Measurements from ENCODE around the gene NYNRIN.

NYNRIN gene

GRCh38 chr14:24411443-24412389 lies 12.9 kb downstream of the NYNRIN start:
- no peak for DNase-seq (ENCODE audit: insufficient read length, low spot score)
- FAIRE-seq, result no peak

- FAIRE-seq (no peak), DNase-seq (ENCODE audit: insufficient read length, low spot score) (no peak)
Observed at GRCh38 chr14:24414077-24414476, 15.3 kb downstream of the NYNRIN start.

- DNase-seq (ENCODE audit: insufficient read length, low spot score) (no peak), FAIRE-seq (no peak)
Observed at GRCh38 chr14:24414732-24415420, 16.1 kb downstream of the NYNRIN start.

- no peak for DNase-seq (ENCODE audit: insufficient read length, low spot score)
- FAIRE-seq, result no peak
Observed at GRCh38 chr14:24415421-24416253, 16.8 kb downstream of the NYNRIN start.

GRCh38 chr14:24416254-24416931 lies 17.6 kb downstream of the NYNRIN start:
- FAIRE-seq (no peak), DNase-seq (ENCODE audit: insufficient read length, low spot score) (no peak)

- no peak for FAIRE-seq
- DNase-seq (ENCODE audit: insufficient read length, low spot score), result no peak
Observed at GRCh38 chr14:24416932-24417619, 18.3 kb downstream of the NYNRIN start.

- DNase-seq (ENCODE audit: insufficient read length, low spot score) (no peak), FAIRE-seq (no peak)
Observed at GRCh38 chr14:24417832-24418491, 19.2 kb downstream of the NYNRIN start.

- no peak for DNase-seq (ENCODE audit: insufficient read length, low spot score)
- FAIRE-seq, result no peak
Observed at GRCh38 chr14:24418492-24418873, 19.7 kb downstream of the NYNRIN start.

- FAIRE-seq (no peak), DNase-seq (ENCODE audit: insufficient read length, low spot score) (no peak)
Observed at GRCh38 chr14:24422261-24422660, 23.5 kb downstream of the NYNRIN start.

GRCh38 chr14:24422694-24423601 lies 24.1 kb downstream of the NYNRIN start:
- FAIRE-seq (no peak), DNase-seq (ENCODE audit: insufficient read length, low spot score) (no peak)

GRCh38 chr14:24425704-24426103 lies 26.9 kb downstream of the NYNRIN start:
- FAIRE-seq (no peak), DNase-seq (ENCODE audit: insufficient read length, low spot score) (no peak)

GRCh38 chr14:24426150-24426911 lies 27.5 kb downstream of the NYNRIN start:
- DNase-seq (ENCODE audit: insufficient read length, low spot score) (no peak), FAIRE-seq (no peak)

GRCh38 chr14:24426912-24427536 lies 28.2 kb downstream of the NYNRIN start:
- no peak for FAIRE-seq
- DNase-seq (ENCODE audit: insufficient read length, low spot score), result no peak

- DNase-seq (ENCODE audit: insufficient read length, low spot score), result no peak
- FAIRE-seq, result no peak
Observed at GRCh38 chr14:24427537-24428508, 29.0 kb downstream of the NYNRIN start.

- FAIRE-seq, result no peak
- DNase-seq (ENCODE audit: insufficient read length, low spot score), result no peak
Observed at GRCh38 chr14:24428628-24429394, 30.0 kb downstream of the NYNRIN start.
